Measurements from ENCODE around the gene JAG2. TPM values are rescaled to one million over a fixed set of nuclear protein-coding genes. Genes with fewer than 3 reads are reported as not detected.
A peak's percentile ranks its signal among the peaks of the same experiment; 100 is the strongest.

The JAG2 gene
- total and polyA plus RNA-seq, 11 donors, result 19.1 to 62.4 (median 25.9) TPM

GRCh38 chr14:105181549-105182295, 13.1 kb upstream of the JAG2 start:
- 51 to 56% (median 53%) methylated on average over 17 to 21 of the region's 21 CpGs for WGBS, 4 donors
- ATAC-seq, result no peak
- TF ChIP-seq, protein P1, sequence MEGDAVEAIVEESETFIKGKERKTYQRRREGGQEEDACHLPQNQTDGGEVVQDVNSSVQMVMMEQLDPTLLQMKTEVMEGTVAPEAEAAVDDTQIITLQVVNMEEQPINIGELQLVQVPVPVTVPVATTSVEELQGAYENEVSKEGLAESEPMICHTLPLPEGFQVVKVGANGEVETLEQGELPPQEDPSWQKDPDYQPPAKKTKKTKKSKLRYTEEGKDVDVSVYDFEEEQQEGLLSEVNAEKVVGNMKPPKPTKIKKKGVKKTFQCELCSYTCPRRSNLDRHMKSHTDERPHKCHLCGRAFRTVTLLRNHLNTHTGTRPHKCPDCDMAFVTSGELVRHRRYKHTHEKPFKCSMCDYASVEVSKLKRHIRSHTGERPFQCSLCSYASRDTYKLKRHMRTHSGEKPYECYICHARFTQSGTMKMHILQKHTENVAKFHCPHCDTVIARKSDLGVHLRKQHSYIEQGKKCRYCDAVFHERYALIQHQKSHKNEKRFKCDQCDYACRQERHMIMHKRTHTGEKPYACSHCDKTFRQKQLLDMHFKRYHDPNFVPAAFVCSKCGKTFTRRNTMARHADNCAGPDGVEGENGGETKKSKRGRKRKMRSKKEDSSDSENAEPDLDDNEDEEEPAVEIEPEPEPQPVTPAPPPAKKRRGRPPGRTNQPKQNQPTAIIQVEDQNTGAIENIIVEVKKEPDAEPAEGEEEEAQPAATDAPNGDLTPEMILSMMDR (IDR thresholded peaks at IDR 0.05), result no peak
- no peak for TF ChIP-seq POLR2A (IDR thresholded peaks at IDR 0.05)
- Histone ChIP-seq H3K27ac (peak overlapping the region in 9 of 12 donors; percentile 19 to 74 (median 47)), H3K36me3 (no peaks in the 10 kb centered on the region), H3K9me3 (no peaks in the 10 kb centered on the region), H3K27me3 (no peaks in the 10 kb centered on the region), H3K4me1 (peaks cover 0 to 26% (median 15%) of the 10 kb centered on the region in 12 donors), H3K4me3 (peak overlapping the region in 9 of 12 donors; percentile 51 to 66 (median 59))
- DNase-seq, result no peak
- intact Hi-C loops (cut with DNase I), result loop anchor here in 1 of 10 donors (10.0 kb wide), 1 partner anchor 353 kb away; no protein-coding TSS in a partner anchor

DNA sequence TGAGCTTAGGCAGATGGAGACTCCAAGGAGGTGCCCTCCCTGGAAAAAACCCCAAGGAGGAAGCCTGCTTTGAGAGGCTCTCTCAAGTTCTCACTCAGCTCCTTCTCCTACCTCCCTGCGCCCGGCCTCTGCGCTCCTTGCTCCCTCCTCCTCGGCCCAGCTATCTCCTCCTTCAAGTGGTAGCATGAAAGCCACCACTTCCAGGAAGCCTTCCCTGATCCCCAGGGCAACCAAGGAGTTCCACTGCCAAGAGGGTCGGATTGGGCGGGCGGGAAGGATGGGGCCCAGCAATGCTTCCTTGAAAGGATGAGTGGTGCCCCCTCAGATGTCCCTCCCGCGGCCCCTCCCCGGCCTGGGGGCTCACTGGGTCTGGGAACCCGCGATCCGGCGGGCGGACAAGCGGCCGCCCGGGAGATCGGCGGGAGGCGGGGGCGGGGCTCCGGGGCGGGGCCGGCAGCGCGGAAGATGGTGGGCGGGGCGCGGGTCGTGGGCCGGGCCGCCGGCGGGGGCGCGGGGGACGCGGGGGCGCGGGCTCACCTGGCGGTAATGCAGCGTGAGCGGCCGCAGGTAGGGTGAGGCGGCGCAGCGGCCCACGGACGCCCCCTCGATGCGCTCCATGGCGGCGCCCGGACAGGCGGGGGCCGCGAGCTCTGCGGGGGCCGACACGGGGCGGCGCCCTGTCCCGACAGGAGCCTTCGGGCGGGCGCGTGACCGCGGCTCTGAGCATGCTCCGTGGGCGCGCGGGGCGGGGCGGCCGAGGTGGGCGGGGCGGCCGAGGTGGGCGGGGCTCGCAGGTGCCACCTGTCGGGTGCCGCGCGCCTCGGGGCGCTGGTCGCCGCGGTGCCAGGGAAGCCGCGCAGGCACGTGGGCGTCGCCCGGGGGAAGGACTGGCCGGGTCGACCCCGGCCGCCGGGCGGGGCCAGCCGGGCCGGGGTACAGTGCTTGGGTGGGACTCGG, 12.3 kb upstream of the JAG2 start, which contains the start of gene NUDT14:
Gene NUDT14 (minus strand): TSS at position 721 of the 957 bp plus-strand sequence. CDS start 103 bp downstream, at position 618.
- H3K27me3 ChIP-seq, result no peaks in the 10 kb centered on the region
- 2 to 7% (median 3%) methylated on average over 44 to 105 of the region's 106 CpGs for WGBS, 4 donors
- ATAC-seq, result peak in 2 of 4 donors; percentile 72 to 76
- H3K36me3 ChIP-seq, result peaks cover 0 to 3% (median 0%) of the 10 kb centered on the region in 9 donors
- no peaks in the 10 kb centered on the region for H3K9me3 ChIP-seq
- TF ChIP-seq POLR2A (IDR thresholded peaks at IDR 0.05), result no peak
- TF ChIP-seq, protein P1 (IDR thresholded peaks at IDR 0.05), result no peak
- peaks cover 0 to 26% (median 15%) of the 10 kb centered on the region in 12 donors for H3K4me1 ChIP-seq
- DNase-seq, result peak in 3 of 5 donors; percentile 66 to 87 (median 69)
- intact Hi-C loops (cut with DNase I), result loop anchor here in 1 of 10 donors (10.0 kb wide), 1 partner anchor 354 kb away; no protein-coding TSS in a partner anchor
- peak within 1 kb of the TSS in 11 of 12 donors; percentile 14 to 66 (median 58) for H3K4me3 ChIP-seq
- H3K27ac ChIP-seq, result peak within 1 kb of the TSS in 9 of 12 donors; percentile 19 to 74 (median 47)

DNA sequence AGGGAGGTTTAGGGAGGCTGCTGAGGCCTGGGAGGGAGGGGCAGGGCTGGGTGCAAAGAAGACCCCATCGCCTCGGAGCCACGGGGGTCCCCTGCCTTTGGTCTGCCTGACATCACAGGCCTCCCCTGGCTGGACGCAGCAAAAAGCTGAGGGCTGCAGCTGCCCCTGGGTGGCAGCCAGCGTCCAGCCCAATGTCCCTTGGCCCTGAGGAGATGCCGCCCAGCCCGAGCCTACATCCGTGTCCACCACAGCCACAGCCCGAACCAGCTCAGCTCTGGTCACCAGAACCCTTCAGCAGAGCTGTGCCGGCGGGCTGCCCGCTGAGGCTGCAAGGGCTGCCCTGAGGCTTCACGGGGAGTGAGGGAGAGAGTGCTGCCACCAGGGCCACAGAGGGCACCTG, 10.6 kb upstream of the JAG2 start:
- WGBS, 4 donors, result 92 to 95% (median 93%) methylated on average over 10 to 13 of the region's 13 CpGs

More for the DNA sequence above, 10.6 kb upstream of the JAG2 start:
- no peak for TF ChIP-seq POLR2A (IDR thresholded peaks at IDR 0.05)
- TF ChIP-seq, protein P1 (IDR thresholded peaks at IDR 0.05), result no peak
- peaks cover 0 to 3% (median 0%) of the 10 kb centered on the region in 9 donors for H3K36me3 ChIP-seq
- intact Hi-C loops (cut with DNase I), result no loop called here
- H3K4me3 ChIP-seq, result no peak overlapping the region
- peaks cover 0 to 27% (median 15%) of the 10 kb centered on the region in 12 donors for H3K4me1 ChIP-seq
- no peak overlapping the region for H3K27ac ChIP-seq
- no peak for ATAC-seq
- no peaks in the 10 kb centered on the region for H3K9me3 ChIP-seq
- DNase-seq, result no peak
- no peaks in the 10 kb centered on the region for H3K27me3 ChIP-seq

Data from heart left ventricle (tissue), 16 donors.